Measurements from ENCODE around the gene LAMB1.

The LAMB1 gene

DNA sequence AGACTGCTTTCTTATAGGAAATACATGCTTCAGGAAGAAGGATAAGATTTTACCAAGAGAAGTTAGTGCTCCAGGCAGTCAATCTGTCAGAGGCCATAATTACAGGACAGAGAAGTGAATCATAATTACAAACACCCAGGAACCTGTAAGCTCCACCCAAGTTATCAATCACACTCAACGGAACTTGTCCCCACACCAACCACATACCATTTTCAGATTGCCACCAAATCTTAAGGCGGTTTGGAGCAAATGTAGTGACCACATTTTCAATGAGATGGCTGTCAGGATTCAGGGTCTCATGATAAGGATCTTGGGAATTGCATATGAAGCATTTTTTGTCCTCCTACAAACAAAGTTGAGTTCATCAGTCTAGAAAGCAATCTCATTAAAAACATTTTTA, 4.8 kb downstream of the LAMB1 start:
- peaks cover 28% of the 10 kb centered on the region for H3K4me1 ChIP-seq (ENCODE audit: control insufficient read depth, insufficient read depth, low read length)
- H3K27ac ChIP-seq (ENCODE audit: low read length): no peak overlapping the region
- peaks cover 11 to 17% of the 10 kb centered on the region in 2 donors for H3K36me3 ChIP-seq (ENCODE audit: control insufficient read depth in 2 of 2, insufficient read depth in 2 of 2, low read length in 2 of 2)
- H3K9me3 ChIP-seq (ENCODE audit: control insufficient read depth in 2 of 2, low read length in 2 of 2): no peaks in the 10 kb centered on the region
- H3K27me3 ChIP-seq (ENCODE audit: control insufficient read depth in 1 of 2, insufficient read depth in 2 of 2, low read length in 2 of 2): no peaks in the 10 kb centered on the region
- H3K4me3 ChIP-seq (ENCODE audit: low read length in 2 of 2): no peak overlapping the region
- no peak overlapping the region for H3K9ac ChIP-seq (ENCODE audit: low read length in 2 of 2)

DNA sequence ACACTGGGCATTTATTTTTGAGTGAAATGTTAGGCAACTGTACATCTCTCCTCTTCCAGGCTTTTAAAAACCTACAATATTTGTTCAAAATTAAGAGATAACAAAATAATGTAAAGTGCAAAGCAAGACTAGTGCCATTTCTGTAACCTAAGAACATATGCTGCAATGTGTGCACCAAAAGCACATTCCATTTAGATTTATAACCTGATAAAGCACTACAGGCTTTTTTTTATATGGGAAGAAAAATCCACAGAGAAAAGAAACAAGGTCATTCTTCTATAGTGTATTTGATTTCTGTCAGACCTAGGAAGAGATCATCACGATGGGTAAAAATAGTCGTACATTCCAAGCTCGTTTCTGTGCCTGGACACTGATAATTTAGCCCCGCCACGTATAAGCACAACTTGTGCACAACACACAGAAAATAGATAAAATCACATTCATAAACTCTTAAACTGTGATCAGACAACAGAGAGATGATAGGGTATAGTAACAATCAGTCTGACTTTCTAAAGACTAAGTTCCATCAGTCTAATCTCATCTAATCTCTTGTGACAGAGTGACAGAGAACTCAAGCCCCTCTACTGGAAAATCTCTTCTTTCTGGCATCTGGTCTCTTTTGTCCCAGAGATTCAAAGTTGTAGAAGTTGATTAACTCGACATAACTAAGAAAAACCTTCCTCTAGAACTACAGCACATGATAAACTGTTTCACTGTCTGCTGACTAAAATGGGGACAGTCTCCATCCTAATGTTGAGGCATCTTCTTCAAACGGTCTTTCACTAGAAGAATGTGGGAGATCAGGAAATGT, 6.7 kb downstream of the LAMB1 start:
- H3K27me3 ChIP-seq (ENCODE audit: control insufficient read depth in 1 of 2, insufficient read depth in 2 of 2, low read length in 2 of 2): no peaks in the 10 kb centered on the region
- H3K4me3 ChIP-seq (ENCODE audit: low read length in 2 of 2): no peak overlapping the region
- H3K9me3 ChIP-seq (ENCODE audit: control insufficient read depth in 2 of 2, low read length in 2 of 2): no peaks in the 10 kb centered on the region
- peaks cover 22% of the 10 kb centered on the region for H3K4me1 ChIP-seq (ENCODE audit: control insufficient read depth, insufficient read depth, low read length)
- H3K27ac ChIP-seq (ENCODE audit: low read length): no peak overlapping the region
- peaks cover 15 to 17% of the 10 kb centered on the region in 2 donors for H3K36me3 ChIP-seq (ENCODE audit: control insufficient read depth in 2 of 2, insufficient read depth in 2 of 2, low read length in 2 of 2)
- H3K9ac ChIP-seq (ENCODE audit: low read length in 2 of 2): no peak overlapping the region

DNA sequence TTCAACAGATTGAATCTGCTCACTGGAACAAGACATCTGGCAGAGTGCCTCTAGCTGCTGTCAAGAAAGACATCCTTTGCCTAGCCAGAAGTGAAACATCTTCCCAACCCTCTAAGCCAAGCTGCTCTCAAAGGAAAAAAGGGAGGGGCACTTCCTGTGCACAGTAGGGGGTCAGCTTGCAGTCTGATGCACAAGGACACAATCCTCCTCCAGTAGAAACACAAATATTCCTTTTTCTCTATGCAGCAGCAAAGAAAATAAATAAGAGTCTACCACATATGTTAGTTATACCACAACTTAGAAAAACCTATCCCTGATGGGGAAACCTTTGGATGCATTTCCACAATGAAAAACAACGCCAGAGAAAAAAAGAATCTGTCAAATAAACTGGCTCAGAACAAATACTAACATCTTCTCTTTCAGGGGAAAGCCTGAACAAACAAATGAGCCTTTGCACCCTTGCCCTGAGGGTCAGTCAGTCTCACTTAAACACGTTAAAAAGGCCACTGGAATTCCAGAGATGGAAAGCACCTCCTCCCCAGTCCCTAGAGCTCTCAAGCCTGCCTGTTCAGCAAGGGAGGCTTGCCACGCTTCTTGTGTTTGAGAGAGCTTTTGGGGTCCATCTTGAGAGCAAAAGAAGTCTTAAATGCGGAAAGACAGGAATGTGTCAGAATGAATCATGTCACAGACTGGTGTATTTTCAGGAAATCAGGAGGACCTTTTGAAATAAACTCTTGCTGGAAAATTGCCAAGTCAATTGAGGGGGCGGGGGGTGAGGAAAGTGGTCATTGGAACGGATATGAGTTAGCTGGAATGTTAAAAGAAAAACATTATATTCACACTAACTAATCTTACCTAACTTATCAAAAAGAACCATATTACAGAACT, 7.5 kb downstream of the LAMB1 start:
- Histone ChIP-seq H3K36me3 (ENCODE audit: control insufficient read depth in 2 of 2, insufficient read depth in 2 of 2, low read length in 2 of 2) (peaks cover 15 to 17% of the 10 kb centered on the region in 2 donors), H3K9ac (ENCODE audit: low read length in 2 of 2) (peak overlapping the region; percentile 17 to 21), H3K9me3 (ENCODE audit: control insufficient read depth in 2 of 2, low read length in 2 of 2) (no peaks in the 10 kb centered on the region), H3K4me1 (ENCODE audit: control insufficient read depth, insufficient read depth, low read length) (peaks cover 16% of the 10 kb centered on the region), H3K4me3 (ENCODE audit: low read length in 2 of 2) (peak overlapping the region in 1 of 2 donors; percentile 24), H3K27ac (ENCODE audit: low read length) (no peak overlapping the region), H3K27me3 (ENCODE audit: control insufficient read depth in 1 of 2, insufficient read depth in 2 of 2, low read length in 2 of 2) (no peaks in the 10 kb centered on the region)

DNA sequence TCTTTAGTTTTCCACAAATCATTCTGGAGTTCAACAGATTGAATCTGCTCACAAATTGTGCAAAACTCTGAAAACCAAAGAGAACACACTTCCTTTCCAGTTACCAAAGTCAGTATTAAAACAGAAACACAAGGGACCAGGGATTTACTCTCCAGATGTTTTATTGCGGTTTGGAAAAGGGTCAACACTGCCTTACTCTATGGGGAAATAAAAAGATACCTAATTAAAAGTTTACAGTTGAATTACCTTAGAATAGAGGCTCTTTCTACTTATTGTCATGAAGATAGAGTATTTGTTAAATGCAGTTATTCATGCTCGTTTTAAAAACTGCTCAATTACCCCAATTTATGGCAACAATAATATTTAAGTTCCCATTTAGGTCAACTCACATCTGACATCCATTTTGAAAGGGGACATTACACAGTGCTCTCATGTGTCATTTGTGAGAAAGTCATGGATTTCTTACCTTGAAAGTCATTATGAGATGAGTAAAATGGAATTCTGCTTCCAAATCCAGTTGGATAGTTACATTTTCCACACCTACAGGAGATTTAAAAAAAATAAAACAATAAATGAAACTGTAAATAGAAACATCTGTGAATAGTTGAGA, 8.4 kb downstream of the LAMB1 start:
- Histone ChIP-seq H3K27me3 (ENCODE audit: control insufficient read depth in 1 of 2, insufficient read depth in 2 of 2, low read length in 2 of 2) (no peaks in the 10 kb centered on the region), H3K9me3 (ENCODE audit: control insufficient read depth in 2 of 2, low read length in 2 of 2) (no peaks in the 10 kb centered on the region), H3K4me3 (ENCODE audit: low read length in 2 of 2) (no peak overlapping the region), H3K36me3 (ENCODE audit: control insufficient read depth in 2 of 2, insufficient read depth in 2 of 2, low read length in 2 of 2) (peaks cover 15 to 17% of the 10 kb centered on the region in 2 donors), H3K9ac (ENCODE audit: low read length in 2 of 2) (no peak overlapping the region), H3K4me1 (ENCODE audit: control insufficient read depth, insufficient read depth, low read length) (peaks cover 16% of the 10 kb centered on the region), H3K27ac (ENCODE audit: low read length) (peak overlapping the region; percentile 7)

DNA sequence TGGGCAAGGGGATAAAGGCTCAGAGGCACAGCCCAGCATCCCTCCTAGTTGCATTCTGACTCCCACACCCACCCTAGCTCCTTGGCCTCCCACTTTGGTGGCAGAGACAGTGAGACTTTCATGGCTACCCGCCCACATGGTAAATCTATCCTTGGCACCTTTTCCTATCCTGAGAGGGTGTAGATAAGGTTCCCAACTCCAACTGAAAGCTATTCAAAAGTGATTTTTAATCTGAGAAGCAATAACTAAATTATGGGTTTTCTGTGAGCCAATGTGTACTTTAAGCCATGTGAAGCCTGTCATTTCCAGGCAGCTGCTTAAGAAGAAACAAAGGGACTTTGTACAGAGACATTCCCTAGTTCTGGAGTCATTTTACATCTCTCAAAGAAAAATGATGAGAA, 9.1 kb downstream of the LAMB1 start:
- Histone ChIP-seq H3K36me3 (ENCODE audit: control insufficient read depth in 2 of 2, insufficient read depth in 2 of 2, low read length in 2 of 2) (peaks cover 15 to 17% of the 10 kb centered on the region in 2 donors), H3K9ac (ENCODE audit: low read length in 2 of 2) (no peak overlapping the region)

DNA sequence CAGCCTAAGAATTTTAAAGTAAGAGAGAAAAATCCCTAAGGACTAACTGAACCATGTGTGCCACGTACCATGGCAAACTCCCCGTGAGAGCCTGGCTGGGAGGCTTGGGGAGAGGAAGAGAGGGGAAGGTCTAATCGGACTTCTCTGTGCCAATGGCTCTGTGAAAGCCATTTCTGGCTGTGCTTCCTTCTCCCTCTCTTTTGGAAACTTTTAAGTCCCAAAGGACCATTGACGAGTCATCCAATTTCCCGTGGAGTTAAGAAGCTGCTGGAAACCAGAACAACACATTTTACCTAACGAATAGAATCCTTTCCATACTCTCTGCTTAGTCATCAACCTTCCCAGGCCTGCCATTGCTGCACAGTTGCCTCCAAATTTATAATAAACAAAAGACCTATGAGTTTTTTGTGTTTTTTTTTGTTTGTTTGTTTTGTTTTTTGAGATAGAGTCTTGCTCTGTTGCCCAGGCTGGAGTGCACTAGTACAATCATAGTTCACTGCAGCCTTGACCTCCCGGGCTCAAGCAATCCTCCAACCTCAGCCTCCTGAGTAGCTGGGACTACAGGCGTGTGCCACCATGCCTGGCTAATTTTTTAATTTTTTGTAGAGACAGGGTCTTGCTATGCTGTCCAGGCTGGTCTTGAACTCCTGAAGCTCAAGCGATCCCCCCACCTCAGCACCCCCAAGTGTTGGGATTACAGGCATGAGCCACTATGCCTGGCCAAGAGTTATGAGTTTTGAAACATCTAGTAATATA, 13.2 kb downstream of the LAMB1 start:
- no peaks in the 10 kb centered on the region for H3K27me3 ChIP-seq (ENCODE audit: control insufficient read depth in 1 of 2, insufficient read depth in 2 of 2, low read length in 2 of 2)
- H3K9me3 ChIP-seq (ENCODE audit: control insufficient read depth in 2 of 2, low read length in 2 of 2): no peaks in the 10 kb centered on the region
- H3K9ac ChIP-seq (ENCODE audit: low read length in 2 of 2): no peak overlapping the region
- no peak overlapping the region for H3K4me3 ChIP-seq (ENCODE audit: low read length in 2 of 2)
- peaks cover 24 to 32% of the 10 kb centered on the region in 2 donors for H3K36me3 ChIP-seq (ENCODE audit: control insufficient read depth in 2 of 2, insufficient read depth in 2 of 2, low read length in 2 of 2)
- H3K27ac ChIP-seq (ENCODE audit: low read length): peak overlapping the region; percentile 3
- peaks cover 2% of the 10 kb centered on the region for H3K4me1 ChIP-seq (ENCODE audit: control insufficient read depth, insufficient read depth, low read length)

More for the DNA sequence above, 9.1 kb downstream of the LAMB1 start:
- H3K4me1 ChIP-seq (ENCODE audit: control insufficient read depth, insufficient read depth, low read length): peaks cover 13% of the 10 kb centered on the region
- no peak overlapping the region for H3K4me3 ChIP-seq (ENCODE audit: low read length in 2 of 2)
- no peaks in the 10 kb centered on the region for H3K27me3 ChIP-seq (ENCODE audit: control insufficient read depth in 1 of 2, insufficient read depth in 2 of 2, low read length in 2 of 2)
- H3K27ac ChIP-seq (ENCODE audit: low read length): peak overlapping the region; percentile 7
- H3K9me3 ChIP-seq (ENCODE audit: control insufficient read depth in 2 of 2, low read length in 2 of 2): no peaks in the 10 kb centered on the region

DNA sequence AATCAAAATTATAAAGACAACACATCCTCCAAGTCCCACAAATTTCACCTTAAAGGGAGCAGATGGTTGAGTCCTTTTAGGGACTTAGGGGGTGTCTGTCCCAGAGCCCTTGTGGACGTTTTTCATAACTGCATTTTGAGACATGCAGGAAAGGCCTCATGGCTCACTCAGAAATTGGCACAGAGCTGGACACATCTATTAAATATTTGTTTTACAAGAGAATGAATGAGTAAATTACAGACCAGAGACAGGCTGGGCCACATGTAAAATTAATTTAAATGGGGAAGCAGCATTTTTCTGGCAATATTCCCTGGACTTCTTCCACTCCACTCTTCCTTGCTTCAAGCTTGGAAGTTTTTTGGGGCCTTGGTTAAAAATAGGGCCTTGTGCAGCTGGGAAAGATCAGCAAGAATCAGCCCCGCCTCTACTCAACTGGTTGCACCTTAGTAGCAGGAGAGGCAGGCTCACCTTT, 20.0 kb downstream of the LAMB1 start:
- Histone ChIP-seq H3K27me3 (ENCODE audit: control insufficient read depth in 1 of 2, insufficient read depth in 2 of 2, low read length in 2 of 2) (no peaks in the 10 kb centered on the region), H3K9ac (ENCODE audit: low read length in 2 of 2) (no peak overlapping the region), H3K4me1 (ENCODE audit: control insufficient read depth, insufficient read depth, low read length) (peaks cover 24% of the 10 kb centered on the region), H3K4me3 (ENCODE audit: low read length in 2 of 2) (no peak overlapping the region), H3K27ac (ENCODE audit: low read length) (peak overlapping the region; percentile 31), H3K9me3 (ENCODE audit: control insufficient read depth in 2 of 2, low read length in 2 of 2) (no peaks in the 10 kb centered on the region), H3K36me3 (ENCODE audit: control insufficient read depth in 2 of 2, insufficient read depth in 2 of 2, low read length in 2 of 2) (peaks cover 23 to 32% of the 10 kb centered on the region in 2 donors)

DNA sequence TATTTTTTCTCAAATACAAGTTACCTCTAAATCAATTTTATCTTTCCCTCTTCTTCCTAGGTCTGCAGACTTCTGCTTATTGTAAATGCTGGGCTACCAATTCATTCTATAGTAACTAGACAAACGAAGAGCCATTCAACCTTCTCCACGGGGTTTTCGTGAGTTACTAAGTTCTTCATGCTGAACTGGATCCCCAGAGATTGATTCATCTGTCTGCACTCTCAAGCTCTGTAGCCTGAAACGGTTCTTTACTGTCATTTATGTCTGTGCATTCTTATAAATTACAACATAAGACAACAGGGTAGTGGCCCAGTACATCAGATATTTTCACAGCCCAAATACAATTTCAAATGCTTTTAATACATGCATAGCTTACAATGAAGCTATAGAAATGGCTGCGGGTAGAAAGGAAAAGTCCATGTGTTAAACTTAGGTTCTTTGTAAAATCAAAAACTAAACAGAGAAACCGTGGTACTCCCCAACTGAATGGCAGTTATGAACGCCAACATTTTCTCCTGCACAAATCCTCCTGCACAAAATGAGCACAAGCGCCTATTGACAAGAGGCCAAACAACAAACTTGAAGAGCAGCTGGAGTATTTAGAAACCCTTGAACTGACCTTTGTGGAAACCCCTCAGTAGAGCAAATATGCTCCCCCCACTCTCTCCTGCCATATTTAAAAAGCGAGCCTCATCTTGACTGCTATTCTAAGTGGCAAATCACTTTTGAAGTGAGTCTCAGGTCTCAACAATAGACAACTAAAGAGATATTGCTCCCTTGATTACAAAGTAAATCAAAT, 20.7 kb downstream of the LAMB1 start:
- no peak overlapping the region for H3K4me3 ChIP-seq (ENCODE audit: low read length in 2 of 2)
- H3K4me1 ChIP-seq (ENCODE audit: control insufficient read depth, insufficient read depth, low read length): peaks cover 26% of the 10 kb centered on the region
- H3K9me3 ChIP-seq (ENCODE audit: control insufficient read depth in 2 of 2, low read length in 2 of 2): no peaks in the 10 kb centered on the region
- H3K27ac ChIP-seq (ENCODE audit: low read length): peak overlapping the region; percentile 31
- no peak overlapping the region for H3K9ac ChIP-seq (ENCODE audit: low read length in 2 of 2)
- no peaks in the 10 kb centered on the region for H3K27me3 ChIP-seq (ENCODE audit: control insufficient read depth in 1 of 2, insufficient read depth in 2 of 2, low read length in 2 of 2)
- peaks cover 30 to 38% of the 10 kb centered on the region in 2 donors for H3K36me3 ChIP-seq (ENCODE audit: control insufficient read depth in 2 of 2, insufficient read depth in 2 of 2, low read length in 2 of 2)

DNA sequence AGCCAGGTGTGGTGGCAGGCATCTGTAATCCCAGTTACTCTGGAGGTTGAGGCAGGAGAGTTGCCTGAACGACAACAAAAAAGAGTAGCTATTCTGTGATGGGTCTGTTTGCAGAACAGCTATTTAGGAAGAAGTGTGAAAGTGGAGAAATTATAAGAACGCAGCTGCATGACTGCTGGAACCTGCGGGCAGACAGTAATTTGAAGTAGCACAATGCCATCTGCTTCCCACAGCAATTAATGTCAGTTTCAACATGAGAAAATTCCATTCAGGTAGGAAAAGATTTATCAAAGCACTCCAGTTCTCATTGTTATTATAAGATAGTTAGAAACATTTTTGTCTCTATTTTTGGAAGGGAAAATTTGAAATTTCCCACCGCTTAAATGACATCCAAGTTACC, 21.5 kb downstream of the LAMB1 start:
- peaks cover 29 to 38% of the 10 kb centered on the region in 2 donors for H3K36me3 ChIP-seq (ENCODE audit: control insufficient read depth in 2 of 2, insufficient read depth in 2 of 2, low read length in 2 of 2)
- no peak overlapping the region for H3K9ac ChIP-seq (ENCODE audit: low read length in 2 of 2)
- H3K27ac ChIP-seq (ENCODE audit: low read length): no peak overlapping the region
- no peaks in the 10 kb centered on the region for H3K9me3 ChIP-seq (ENCODE audit: control insufficient read depth in 2 of 2, low read length in 2 of 2)
- no peak overlapping the region for H3K4me3 ChIP-seq (ENCODE audit: low read length in 2 of 2)
- H3K4me1 ChIP-seq (ENCODE audit: control insufficient read depth, insufficient read depth, low read length): peaks cover 29% of the 10 kb centered on the region
- no peaks in the 10 kb centered on the region for H3K27me3 ChIP-seq (ENCODE audit: control insufficient read depth in 1 of 2, insufficient read depth in 2 of 2, low read length in 2 of 2)
